ENCODE measurements around the gene TRMT112.

The TRMT112 gene

GRCh38 chr11:64275841-64276240, 41.5 kb downstream of the TRMT112 start:
- H3K4me3 ChIP-seq (ENCODE audit: low read depth, low read length), result no peak overlapping the region
- no peak for TF ChIP-seq CTCF (IDR thresholded peaks at IDR 0.05; ENCODE audit: insufficient read depth, low read length, missing control alignments)
- DNase-seq (ENCODE audit: low read depth, low spot score), result no peak
- CTCF ChIA-PET, result interaction anchor here (1.3 to 5.0 kb wide), 3 partner anchors 25 to 79 kb away, joined by 4 to 20 read pairs (median 7); partner anchors contain the start of gene PLCB3
- POLR2A ChIA-PET, result interaction anchor here (1.1 kb wide), 1 partner anchor 31 kb away, joined by 3 read pairs; no protein-coding TSS in a partner anchor

GRCh38 chr11:64275031-64275800, 42.1 kb downstream of the TRMT112 start:
- no peak for DNase-seq (ENCODE audit: low read depth, low spot score)
- H3K4me3 ChIP-seq (ENCODE audit: low read depth, low read length), result no peak overlapping the region
- POLR2A ChIA-PET, result interaction anchor here (1.1 kb wide), 1 partner anchor 30 kb away, joined by 3 read pairs; no protein-coding TSS in a partner anchor
- no peak for TF ChIP-seq CTCF (IDR thresholded peaks at IDR 0.05; ENCODE audit: insufficient read depth, low read length, missing control alignments)
- CTCF ChIA-PET, result interaction anchor here (1.3 to 5.0 kb wide), 4 partner anchors 8 to 80 kb away, joined by 4 to 20 read pairs (median 8); partner anchors contain the start of gene PLCB3

- peak; percentile 99 for DNase-seq (ENCODE audit: low read depth, low spot score)
- ChIA-PET POLR2A (interaction anchor here (0.6 to 5.5 kb wide), 14 partner anchors 12 to 85 kb away, joined by 3 to 61 read pairs (median 7); partner anchors contain the start of genes BAD, FERMT3, FKBP2 and GPR137), CTCF (interaction anchor here (0.8 to 15.2 kb wide), 11 partner anchors 14 to 269 kb away, joined by 3 to 224 read pairs (median 4); partner anchors contain the start of genes BAD, CATSPERZ, GPR137 and PLCB3)
- no peak for TF ChIP-seq CTCF (IDR thresholded peaks at IDR 0.05; ENCODE audit: insufficient read depth, low read length, missing control alignments)
- H3K4me3 ChIP-seq (ENCODE audit: low read depth, low read length), result peak overlapping the region; percentile 69
These were observed 47.7 kb downstream of the TRMT112 start for GRCh38 chr11:64269540-64270220.

GRCh38 chr11:64268893-64269539, 48.3 kb downstream of the TRMT112 start:
- TF ChIP-seq CTCF (IDR thresholded peaks at IDR 0.05; ENCODE audit: insufficient read depth, low read length, missing control alignments), result no peak
- ChIA-PET CTCF (interaction anchor here (0.8 to 15.2 kb wide), 7 partner anchors 12 to 65 kb away, joined by 3 to 224 read pairs (median 8); partner anchors contain the start of genes BAD, CATSPERZ, GPR137 and PLCB3), POLR2A (interaction anchor here (0.7 to 5.5 kb wide), 6 partner anchors 11 to 62 kb away, joined by 3 to 61 read pairs (median 9); partner anchors contain the start of genes BAD, FERMT3, PLCB3 and PPP1R14B)
- DNase-seq (ENCODE audit: low read depth, low spot score), result no peak
- H3K4me3 ChIP-seq (ENCODE audit: low read depth, low read length), result peak overlapping the region; percentile 64

GRCh38 chr11:64268025-64268892, 49.1 kb downstream of the TRMT112 start:
- ChIA-PET POLR2A (interaction anchor here (0.6 to 5.5 kb wide), 7 partner anchors 10 to 90 kb away, joined by 3 to 61 read pairs (median 6); partner anchors contain the start of genes BAD, FERMT3, PLCB3 and PPP1R14B), CTCF (interaction anchor here (0.7 to 15.2 kb wide), 7 partner anchors 10 to 87 kb away, joined by 3 to 224 read pairs (median 6); partner anchors contain the start of genes CATSPERZ, PLCB3 and PPP1R14B)
- no peak for TF ChIP-seq CTCF (IDR thresholded peaks at IDR 0.05; ENCODE audit: insufficient read depth, low read length, missing control alignments)
- H3K4me3 ChIP-seq (ENCODE audit: low read depth, low read length), result peak overlapping the region; percentile 64
- DNase-seq (ENCODE audit: low read depth, low spot score), result no peak
